ENCODE results near the gene BCCIP.

BCCIP gene

DNA sequence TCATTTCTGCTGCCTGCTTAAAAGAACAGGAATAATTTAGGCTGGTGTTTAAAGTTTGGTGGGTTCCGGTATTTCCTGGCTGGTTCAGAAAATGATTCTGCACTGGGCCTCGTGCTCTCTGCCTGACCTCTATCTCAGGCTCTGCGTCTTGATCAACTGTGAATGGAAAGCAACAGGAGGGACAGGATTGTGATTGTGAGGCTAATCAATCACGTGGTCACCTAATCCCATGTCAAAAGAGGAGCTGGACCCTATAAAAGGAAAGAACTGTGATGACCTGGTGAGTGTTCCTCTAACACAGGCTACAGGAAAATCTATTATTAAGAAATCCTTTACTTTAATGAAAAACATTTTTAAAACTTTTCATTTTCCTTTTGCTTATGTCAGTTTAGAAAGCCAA is 57.8 kb downstream of the BCCIP start, which contains the start of gene DHX32:
TSS of gene DHX32 (minus strand) at position 101 of the 400 bp plus-strand sequence. CDS start 468 bp downstream, outside the sequence.
- Histone ChIP-seq H3K4me3 (ENCODE audit: low read depth, low read length) (no peak within 1 kb of the TSS), H3K27ac (no peak within 1 kb of the TSS), H3K9me3 (ENCODE audit: control insufficient read depth, low read length) (no peaks in the 10 kb centered on the region), H3K9ac (no peak within 1 kb of the TSS), H3K27me3 (ENCODE audit: control insufficient read depth, insufficient read depth, low read length) (no peaks in the 10 kb centered on the region), H3K4me2 (ENCODE audit: low read length) (no peak within 1 kb of the TSS), H3K79me2 (peaks cover 2% of the 10 kb centered on the region), H3K36me3 (ENCODE audit: control insufficient read depth, insufficient read depth, low read length) (no peaks in the 10 kb centered on the region), H2AFZ (no peak within 1 kb of the TSS), H3K4me1 (no peaks in the 10 kb centered on the region)
- TF ChIP-seq, protein P1, sequence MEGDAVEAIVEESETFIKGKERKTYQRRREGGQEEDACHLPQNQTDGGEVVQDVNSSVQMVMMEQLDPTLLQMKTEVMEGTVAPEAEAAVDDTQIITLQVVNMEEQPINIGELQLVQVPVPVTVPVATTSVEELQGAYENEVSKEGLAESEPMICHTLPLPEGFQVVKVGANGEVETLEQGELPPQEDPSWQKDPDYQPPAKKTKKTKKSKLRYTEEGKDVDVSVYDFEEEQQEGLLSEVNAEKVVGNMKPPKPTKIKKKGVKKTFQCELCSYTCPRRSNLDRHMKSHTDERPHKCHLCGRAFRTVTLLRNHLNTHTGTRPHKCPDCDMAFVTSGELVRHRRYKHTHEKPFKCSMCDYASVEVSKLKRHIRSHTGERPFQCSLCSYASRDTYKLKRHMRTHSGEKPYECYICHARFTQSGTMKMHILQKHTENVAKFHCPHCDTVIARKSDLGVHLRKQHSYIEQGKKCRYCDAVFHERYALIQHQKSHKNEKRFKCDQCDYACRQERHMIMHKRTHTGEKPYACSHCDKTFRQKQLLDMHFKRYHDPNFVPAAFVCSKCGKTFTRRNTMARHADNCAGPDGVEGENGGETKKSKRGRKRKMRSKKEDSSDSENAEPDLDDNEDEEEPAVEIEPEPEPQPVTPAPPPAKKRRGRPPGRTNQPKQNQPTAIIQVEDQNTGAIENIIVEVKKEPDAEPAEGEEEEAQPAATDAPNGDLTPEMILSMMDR (IDR thresholded peaks at IDR 0.05) = no peak

DNA sequence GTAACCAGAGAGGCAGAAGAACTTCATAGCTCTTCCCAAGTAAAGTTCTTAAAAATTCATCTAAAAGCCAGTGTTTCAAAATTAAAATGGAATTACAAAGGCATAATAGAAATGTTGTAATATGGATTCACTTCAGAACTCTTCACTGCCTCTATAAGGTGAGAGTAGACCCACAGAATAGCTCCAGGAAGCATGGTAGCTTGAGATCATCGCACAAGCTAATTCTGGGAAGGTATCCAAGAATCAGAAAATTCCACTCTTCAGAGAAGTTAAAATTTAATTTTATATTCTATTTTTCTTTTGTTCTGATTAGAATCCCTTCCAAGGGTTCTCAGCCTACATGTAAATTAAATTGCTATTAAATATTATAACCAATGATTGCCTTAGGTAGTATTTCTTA is 59.2 kb downstream of the BCCIP start:
- Histone ChIP-seq H3K9me3 (ENCODE audit: control insufficient read depth, low read length) (no peaks in the 10 kb centered on the region), H3K27me3 (ENCODE audit: control insufficient read depth, insufficient read depth, low read length) (no peaks in the 10 kb centered on the region), H3K4me3 (ENCODE audit: low read depth, low read length) (no peak overlapping the region), H3K36me3 (ENCODE audit: control insufficient read depth, insufficient read depth, low read length) (no peaks in the 10 kb centered on the region), H3K79me2 (peaks cover 5% of the 10 kb centered on the region), H3K4me1 (no peaks in the 10 kb centered on the region), H3K4me2 (ENCODE audit: low read length) (no peak overlapping the region), H3K27ac (no peak overlapping the region), H3K9ac (no peak overlapping the region), H2AFZ (no peak overlapping the region)
- TF ChIP-seq, protein P1 (IDR thresholded peaks at IDR 0.05) = no peak

DNA sequence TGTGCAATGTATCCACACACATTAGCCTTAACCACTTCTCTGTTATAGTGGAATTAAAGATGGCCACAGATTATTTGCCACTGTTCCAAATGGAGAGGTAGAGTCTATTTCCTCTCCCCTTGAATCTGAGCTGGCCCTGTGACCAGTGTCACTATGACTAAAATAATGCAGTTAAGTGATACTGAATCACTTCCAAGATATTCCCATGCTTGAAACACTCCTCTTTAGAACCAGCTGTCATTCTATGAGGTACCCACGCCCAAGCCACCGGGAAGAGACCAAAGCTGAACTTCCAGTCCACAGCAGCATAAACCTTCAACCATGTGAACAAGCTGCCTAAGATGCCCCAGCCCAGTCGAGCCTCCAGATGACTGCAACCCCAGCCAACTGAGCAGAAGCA is 59.9 kb downstream of the BCCIP start:
- H2AFZ ChIP-seq = no peak overlapping the region
- H3K4me1 ChIP-seq = no peaks in the 10 kb centered on the region
- no peak overlapping the region for H3K4me3 ChIP-seq (ENCODE audit: low read depth, low read length)
- TF ChIP-seq, protein P1 (IDR thresholded peaks at IDR 0.05) = no peak
- H3K27me3 ChIP-seq (ENCODE audit: control insufficient read depth, insufficient read depth, low read length) = no peaks in the 10 kb centered on the region
- H3K79me2 ChIP-seq = peaks cover 5% of the 10 kb centered on the region
- H3K4me2 ChIP-seq (ENCODE audit: low read length) = no peak overlapping the region
- no peaks in the 10 kb centered on the region for H3K9me3 ChIP-seq (ENCODE audit: control insufficient read depth, low read length)
- H3K36me3 ChIP-seq (ENCODE audit: control insufficient read depth, insufficient read depth, low read length) = no peaks in the 10 kb centered on the region
- H3K27ac ChIP-seq = no peak overlapping the region
- H3K9ac ChIP-seq = no peak overlapping the region

Data from parathyroid adenoma (tissue), 2 donors.